Tibial nerve (tissue), 4 donors: Measurements from ENCODE around the gene PTPRE. TPM values are rescaled to one million over a fixed set of nuclear protein-coding genes. Genes with fewer than 3 reads are reported as not detected.

Experiments
- DNase-seq, 2 donors: peaks; one replicate each; pipeline ENCODE4 v3.0.0-alpha.2; 2019; ENCODE audit warnings: low spot score in 2 of 2
- H3K27ac ChIP-seq, 4 donors: fragments of 200-600 bp; sonication (generic) in 3 of 4; one replicate each; pipeline ENCODE4 v1.5.1; 2017 to 2019; ENCODE audit warnings: mild to moderate bottlenecking in 1 of 4
- H3K27me3 ChIP-seq, 2 donors: fragments of 200-600 bp; sonication (generic) in 1 of 2; one replicate each; pipeline versions ENCODE4 v1.5.1 to v1.6.0; 2017 to 2019
- H3K36me3 ChIP-seq, 3 donors: fragments of 200-600 bp; sonication (generic); one replicate each; pipeline ENCODE4 v1.5.1; 2018 to 2019
- H3K4me1 ChIP-seq, 4 donors: fragments of 200-600 bp; sonication (generic) in 3 of 4; one replicate each; pipeline ENCODE4 v1.5.1; 2017 to 2019
- H3K4me3 ChIP-seq, 4 donors: fragments of 200-600 bp; sonication (generic) in 3 of 4; one replicate each; pipeline ENCODE4 v1.5.1; 2017 to 2019; ENCODE audit warnings: mild to moderate bottlenecking in 1 of 4, moderate library complexity in 1 of 4
- H3K9me3 ChIP-seq, 4 donors: fragments of 200-600 bp; sonication (generic) in 3 of 4; one replicate each; pipeline ENCODE4 v1.5.1; 2017 to 2019
- CTCF ChIP-seq, 5 experiments: fragments of 200-600 bp in 3 of 5; fragments of 450-650 bp in 2 of 5; sonication (generic) in 3 of 5; IDR thresholded peaks; one replicate each; pipeline ENCODE4 v1.5.1; 2016 to 2019; ENCODE audit warnings: antibody characterized with exemption in 5 of 5, mild to moderate bottlenecking in 3 of 5, moderate library complexity in 2 of 5
- EP300 ChIP-seq, 2 donors: sonication (generic); formaldehyde crosslinking; IDR thresholded peaks; one replicate each; pipeline ENCODE4 v1.6.1; 2017; ENCODE audit warnings: antibody characterized with exemption in 2 of 2, mild to moderate bottlenecking in 1 of 2
- POLR2A ChIP-seq, 2 donors: fragments of 450-650 bp; IDR thresholded peaks; one replicate each; pipeline ENCODE4 v1.6.1; 2017; ENCODE audit warnings: antibody characterized with exemption in 2 of 2, mild to moderate bottlenecking in 2 of 2, moderate library complexity in 2 of 2
- WGBS, 2 donors: methylation state at CpG; one replicate each; pipeline ENCODE4 v1.1.5; 2018; 5-methylcytosine and 5-hydroxymethylcytosine counted together
- total RNA-seq, 4 donors: library from RNA; depleted of rRNA; stranded (reverse); fragments of >200 nt; gene quantifications; one replicate each; pipeline ENCODE4 v1.1.0, GENCODE V29; 2016

Gene PTPRE
- total RNA-seq, 4 donors from 2014 or later: 19.0 to 38.1 (median 25.8) TPM

- Histone ChIP-seq H3K36me3 (no peaks in the 10 kb centered on the region), H3K27me3 (no peaks in the 10 kb centered on the region), H3K4me3 (no peak overlapping the region), H3K9me3 (peaks cover 0 to 9% (median 0%) of the 10 kb centered on the region in 4 donors), H3K4me1 (peaks cover 0 to 7% (median 1%) of the 10 kb centered on the region in 4 donors), H3K27ac (no peak overlapping the region)
- no peak for DNase-seq
- TF ChIP-seq EP300 (IDR thresholded peaks at IDR 0.05) (no peak), POLR2A (IDR thresholded peaks at IDR 0.05) (no peak), CTCF (IDR thresholded peaks at IDR 0.05) (no peak)
- 86 to 94% methylated on average over 11 of the region's 11 CpGs for WGBS, 2 donors
These were observed 32.9 kb upstream of the PTPRE start for GRCh38 chr10:127873901-127874470.

DNA sequence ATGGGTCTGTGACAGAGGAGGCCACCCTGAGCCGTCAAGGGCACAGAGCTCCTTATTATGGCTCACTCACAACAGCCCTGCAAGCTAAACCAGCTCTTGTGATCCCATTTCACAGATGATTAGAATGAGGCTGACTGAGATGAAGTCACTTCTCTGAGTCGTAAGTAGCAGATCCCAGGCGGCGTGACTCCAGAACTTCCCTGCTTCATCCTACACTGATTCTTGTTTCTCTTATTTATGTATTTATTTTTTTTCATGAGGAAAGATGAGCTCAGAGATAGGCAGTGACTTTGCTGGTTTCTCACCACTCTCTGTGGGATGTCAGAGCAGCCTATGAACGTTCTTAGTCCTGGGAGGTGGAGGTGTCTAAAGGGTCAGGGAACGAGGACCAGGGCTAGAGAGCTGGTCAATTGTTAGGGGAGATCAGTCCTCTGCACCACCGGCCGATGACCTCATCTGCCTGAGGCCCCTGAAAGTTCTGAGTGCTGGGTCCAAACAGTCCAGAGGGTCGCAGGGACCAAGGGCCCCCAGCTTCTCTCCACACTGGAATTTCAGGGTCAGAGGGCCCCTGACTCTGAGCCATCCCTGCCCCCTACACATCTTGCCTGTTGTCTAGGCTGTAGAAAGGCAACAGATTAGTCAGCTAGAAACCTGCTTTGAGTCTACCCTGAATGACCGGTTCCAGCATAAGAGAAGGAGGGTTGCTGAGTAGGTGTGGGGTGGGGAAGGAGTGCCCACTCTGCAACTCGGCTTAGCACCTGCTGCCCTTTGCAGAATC is 32.0 kb upstream of the PTPRE start:
- Histone ChIP-seq H3K27me3 (no peaks in the 10 kb centered on the region), H3K27ac (no peak overlapping the region), H3K36me3 (no peaks in the 10 kb centered on the region), H3K9me3 (peaks cover 0 to under 1% (median 0%) of the 10 kb centered on the region in 4 donors), H3K4me1 (peaks cover 0 to 7% (median 1%) of the 10 kb centered on the region in 4 donors), H3K4me3 (no peak overlapping the region)
- 72 to 81% methylated on average over 11 of the region's 11 CpGs for WGBS, 2 donors
- TF ChIP-seq CTCF (IDR thresholded peaks at IDR 0.05): no peak
- TF ChIP-seq EP300 (IDR thresholded peaks at IDR 0.05): no peak
- TF ChIP-seq POLR2A (IDR thresholded peaks at IDR 0.05): no peak
- DNase-seq: no peak

DNA sequence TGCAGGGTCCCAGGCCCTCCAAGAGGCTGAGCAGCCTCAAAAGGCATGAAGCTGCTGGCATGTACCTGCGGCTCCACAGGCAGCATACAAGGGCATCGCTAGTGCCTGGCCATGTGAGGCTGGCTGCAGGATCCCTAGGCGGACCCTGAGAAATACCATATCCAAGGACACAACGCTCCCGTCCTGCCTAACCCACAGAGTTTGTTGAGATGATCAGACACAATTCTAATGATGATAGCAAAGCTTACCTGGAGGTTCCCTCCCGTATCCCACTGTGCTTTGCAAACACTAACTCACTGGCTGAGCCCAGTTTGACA is 31.5 kb upstream of the PTPRE start:
- TF ChIP-seq POLR2A (IDR thresholded peaks at IDR 0.05) (no peak), CTCF (IDR thresholded peaks at IDR 0.05) (no peak), EP300 (IDR thresholded peaks at IDR 0.05) (no peak)
- 89 to 92% methylated on average over 6 of the region's 6 CpGs for WGBS, 2 donors
- peaks cover 0 to 7% (median 1%) of the 10 kb centered on the region in 4 donors for H3K4me1 ChIP-seq
- H3K27me3 ChIP-seq: no peaks in the 10 kb centered on the region
- H3K4me3 ChIP-seq: no peak overlapping the region
- no peaks in the 10 kb centered on the region for H3K9me3 ChIP-seq
- H3K27ac ChIP-seq: no peak overlapping the region
- no peak for DNase-seq
- H3K36me3 ChIP-seq: no peaks in the 10 kb centered on the region

- no peaks in the 10 kb centered on the region for H3K9me3 ChIP-seq
- no peaks in the 10 kb centered on the region for H3K27me3 ChIP-seq
- peaks cover 0 to 7% (median 1%) of the 10 kb centered on the region in 4 donors for H3K4me1 ChIP-seq
- no peak overlapping the region for H3K27ac ChIP-seq
- H3K36me3 ChIP-seq: no peaks in the 10 kb centered on the region
- WGBS, 2 donors: 89 to 94% methylated on average over 5 of the region's 5 CpGs
- no peak overlapping the region for H3K4me3 ChIP-seq
- no peak for DNase-seq
- TF ChIP-seq EP300 (IDR thresholded peaks at IDR 0.05): no peak
- TF ChIP-seq POLR2A (IDR thresholded peaks at IDR 0.05): no peak
- TF ChIP-seq CTCF (IDR thresholded peaks at IDR 0.05): no peak
These were observed 31.0 kb upstream of the PTPRE start for GRCh38 chr10:127875916-127876315.

GRCh38 chr10:127877116-127877515 is 29.8 kb upstream of the PTPRE start:
- no peaks in the 10 kb centered on the region for H3K9me3 ChIP-seq
- DNase-seq: no peak
- 87 to 92% methylated on average over 4 of the region's 4 CpGs for WGBS, 2 donors
- no peaks in the 10 kb centered on the region for H3K36me3 ChIP-seq
- H3K27me3 ChIP-seq: no peaks in the 10 kb centered on the region
- no peak overlapping the region for H3K27ac ChIP-seq
- H3K4me3 ChIP-seq: no peak overlapping the region
- TF ChIP-seq EP300 (IDR thresholded peaks at IDR 0.05) (no peak), POLR2A (IDR thresholded peaks at IDR 0.05) (no peak), CTCF (IDR thresholded peaks at IDR 0.05) (no peak)
- peaks cover 0 to 4% (median 1%) of the 10 kb centered on the region in 4 donors for H3K4me1 ChIP-seq
